ENCODE measurements around the gene LRP2. TPM values are rescaled to one million over a fixed set of nuclear protein-coding genes. Genes with fewer than 3 reads are reported as not detected.

Gene LRP2
- total RNA-seq, 1 donor from 2014 or later = 54.2 TPM

- Mint-ChIP-seq H3K27me3 (ENCODE audit: low read depth) (peaks cover 40% of the 10 kb centered on the region), H3K9me3 (no peaks in the 10 kb centered on the region)
- TF ChIP-seq, protein P1, sequence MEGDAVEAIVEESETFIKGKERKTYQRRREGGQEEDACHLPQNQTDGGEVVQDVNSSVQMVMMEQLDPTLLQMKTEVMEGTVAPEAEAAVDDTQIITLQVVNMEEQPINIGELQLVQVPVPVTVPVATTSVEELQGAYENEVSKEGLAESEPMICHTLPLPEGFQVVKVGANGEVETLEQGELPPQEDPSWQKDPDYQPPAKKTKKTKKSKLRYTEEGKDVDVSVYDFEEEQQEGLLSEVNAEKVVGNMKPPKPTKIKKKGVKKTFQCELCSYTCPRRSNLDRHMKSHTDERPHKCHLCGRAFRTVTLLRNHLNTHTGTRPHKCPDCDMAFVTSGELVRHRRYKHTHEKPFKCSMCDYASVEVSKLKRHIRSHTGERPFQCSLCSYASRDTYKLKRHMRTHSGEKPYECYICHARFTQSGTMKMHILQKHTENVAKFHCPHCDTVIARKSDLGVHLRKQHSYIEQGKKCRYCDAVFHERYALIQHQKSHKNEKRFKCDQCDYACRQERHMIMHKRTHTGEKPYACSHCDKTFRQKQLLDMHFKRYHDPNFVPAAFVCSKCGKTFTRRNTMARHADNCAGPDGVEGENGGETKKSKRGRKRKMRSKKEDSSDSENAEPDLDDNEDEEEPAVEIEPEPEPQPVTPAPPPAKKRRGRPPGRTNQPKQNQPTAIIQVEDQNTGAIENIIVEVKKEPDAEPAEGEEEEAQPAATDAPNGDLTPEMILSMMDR (IDR thresholded peaks at IDR 0.05; ENCODE audit: unreplicated experiment) = no peak
Observed at GRCh38 chr2:169105476-169105875, 256.9 kb downstream of the LRP2 start.

GRCh38 chr2:169104848-169105247, 257.5 kb downstream of the LRP2 start:
- H3K27ac Mint-ChIP-seq = no peak overlapping the region
- H3K27me3 Mint-ChIP-seq (ENCODE audit: low read depth) = peaks cover 40% of the 10 kb centered on the region
- H3K4me1 Mint-ChIP-seq = no peaks in the 10 kb centered on the region
- no peak overlapping the region for H3K4me3 Mint-ChIP-seq
- TF ChIP-seq, protein P1 (IDR thresholded peaks at IDR 0.05; ENCODE audit: unreplicated experiment) = no peak
- no peak for DNase-seq (ENCODE audit: low spot score in 2 of 2, unreplicated experiment in 2 of 2)
- H3K9me3 Mint-ChIP-seq = no peaks in the 10 kb centered on the region
- H3K36me3 Mint-ChIP-seq = no peaks in the 10 kb centered on the region

More at GRCh38 chr2:169105476-169105875, 256.9 kb downstream of the LRP2 start:
- H3K4me3 Mint-ChIP-seq = no peak overlapping the region
- DNase-seq (ENCODE audit: low spot score in 2 of 2, unreplicated experiment in 2 of 2) = no peak
- H3K36me3 Mint-ChIP-seq = no peaks in the 10 kb centered on the region
- H3K27ac Mint-ChIP-seq = no peak overlapping the region
- H3K4me1 Mint-ChIP-seq = no peaks in the 10 kb centered on the region

DNA sequence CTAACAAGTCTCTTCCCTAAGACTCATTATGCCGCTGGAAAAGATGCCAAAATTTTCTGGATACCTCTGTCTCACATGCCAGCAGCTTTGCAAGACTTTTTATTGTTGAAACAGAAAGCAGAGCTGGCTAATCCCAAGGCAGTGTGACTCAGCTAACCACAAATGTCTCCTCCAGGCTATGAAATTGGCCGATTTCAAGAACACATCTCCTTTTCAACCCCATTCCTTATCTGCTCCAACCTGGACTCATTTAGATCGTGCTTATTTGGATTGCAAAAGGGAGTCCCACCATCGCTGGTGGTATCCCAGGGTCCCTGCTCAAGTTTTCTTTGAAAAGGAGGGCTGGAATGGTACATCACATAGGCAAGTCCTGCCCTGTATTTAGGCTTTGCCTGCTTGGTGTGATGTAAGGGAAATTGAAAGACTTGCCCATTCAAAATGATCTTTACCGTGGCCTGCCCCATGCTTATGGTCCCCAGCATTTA, 266.7 kb downstream of the LRP2 start:
- no peak for DNase-seq (ENCODE audit: low spot score in 2 of 2, unreplicated experiment in 2 of 2)
- Mint-ChIP-seq H3K9me3 (no peaks in the 10 kb centered on the region), H3K36me3 (no peaks in the 10 kb centered on the region), H3K4me3 (no peak overlapping the region), H3K4me1 (no peaks in the 10 kb centered on the region), H3K27me3 (ENCODE audit: low read depth) (peaks cover 40% of the 10 kb centered on the region), H3K27ac (no peak overlapping the region)
- TF ChIP-seq, protein P1 (IDR thresholded peaks at IDR 0.05; ENCODE audit: unreplicated experiment) = no peak

DNA sequence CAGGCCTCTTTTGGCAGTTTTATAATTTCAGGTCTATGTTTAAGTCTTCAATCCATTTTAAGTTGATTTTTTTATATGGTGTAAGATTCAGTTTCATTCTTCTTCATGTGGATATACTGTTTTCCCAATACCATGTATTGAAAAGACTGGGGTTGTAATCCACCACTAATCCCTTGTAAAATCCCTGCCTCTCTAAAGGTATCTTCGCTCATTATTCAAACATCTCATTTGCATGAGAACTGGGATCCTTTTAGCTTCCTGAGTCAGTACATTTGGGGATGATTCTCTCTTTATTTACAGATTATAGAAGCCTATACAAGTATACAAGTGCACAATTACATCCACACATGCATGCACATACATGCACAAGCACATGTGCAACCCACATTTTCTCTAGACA, 267.7 kb downstream of the LRP2 start:
- H3K9me3 Mint-ChIP-seq = no peaks in the 10 kb centered on the region
- no peaks in the 10 kb centered on the region for H3K4me1 Mint-ChIP-seq
- DNase-seq (ENCODE audit: low spot score in 2 of 2, unreplicated experiment in 2 of 2) = no peak
- no peaks in the 10 kb centered on the region for H3K36me3 Mint-ChIP-seq
- H3K27me3 Mint-ChIP-seq (ENCODE audit: low read depth) = peaks cover 41% of the 10 kb centered on the region
- H3K27ac Mint-ChIP-seq = no peak overlapping the region
- TF ChIP-seq, protein P1 (IDR thresholded peaks at IDR 0.05; ENCODE audit: unreplicated experiment) = no peak
- H3K4me3 Mint-ChIP-seq = no peak overlapping the region

DNA sequence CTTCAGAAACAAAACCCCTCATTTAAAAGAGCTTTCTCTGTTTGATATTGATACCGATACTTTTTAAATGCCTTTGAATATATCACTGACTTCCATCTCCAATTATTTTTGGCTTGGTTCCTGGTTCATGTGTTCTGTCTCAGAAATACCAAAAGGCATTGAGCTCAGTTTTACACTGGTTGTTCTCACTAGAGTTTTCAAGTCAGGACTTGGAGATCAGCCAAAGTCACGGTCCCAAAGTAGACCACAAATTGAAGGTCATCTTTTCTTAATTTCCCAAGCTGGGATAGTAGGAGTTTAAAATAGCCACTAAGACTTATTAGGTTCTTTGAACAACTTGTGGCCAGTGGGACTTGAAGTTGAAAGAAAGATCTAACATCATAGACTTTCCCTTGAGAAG, 268.8 kb downstream of the LRP2 start:
- Mint-ChIP-seq H3K9me3 (no peaks in the 10 kb centered on the region), H3K36me3 (no peaks in the 10 kb centered on the region), H3K4me3 (no peak overlapping the region), H3K4me1 (no peaks in the 10 kb centered on the region), H3K27me3 (ENCODE audit: low read depth) (peaks cover 44% of the 10 kb centered on the region), H3K27ac (no peak overlapping the region)
- no peak for DNase-seq (ENCODE audit: low spot score in 2 of 2, unreplicated experiment in 2 of 2)
- TF ChIP-seq, protein P1 (IDR thresholded peaks at IDR 0.05; ENCODE audit: unreplicated experiment) = no peak

Measured in mesothelial cell of epicardium (in vitro differentiated cells).